Measurements from ENCODE around the gene ERFL. TPM values are rescaled to one million over a fixed set of nuclear protein-coding genes. Genes with fewer than 3 reads are reported as not detected.

ERFL gene
- total RNA-seq, result not detected

DNA sequence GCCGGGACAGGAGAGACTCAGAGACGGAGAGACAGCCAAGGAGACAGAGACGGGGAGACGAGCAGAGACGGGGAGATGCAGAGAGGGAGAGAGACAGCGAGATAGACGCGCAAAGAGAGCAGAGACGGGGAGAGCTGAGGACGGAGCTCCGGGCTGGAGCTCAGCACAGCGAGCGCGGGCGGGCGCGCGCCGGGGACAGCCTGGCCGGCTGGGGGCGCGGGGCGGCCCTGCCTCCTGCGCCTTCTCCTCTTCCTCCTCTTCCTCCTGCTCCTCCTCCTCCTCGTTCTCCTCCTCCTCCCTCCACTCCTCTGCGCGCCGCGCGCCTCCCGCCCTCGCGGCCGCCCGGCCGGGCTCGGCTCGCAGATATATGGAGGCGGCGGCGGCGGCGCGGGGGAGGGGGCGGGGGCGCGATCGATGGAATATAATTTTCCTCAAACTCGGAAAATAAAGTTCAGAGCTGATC, at the start of gene ERFL:
ERFL (minus strand) TSS at position 229 of the 463 bp plus-strand sequence. CDS start 15,530 bp downstream, outside the sequence.
- peaks cover 41% of the 10 kb centered on the region for H3K27me3 ChIP-seq
- H3K4me3 ChIP-seq, result peak within 1 kb of the TSS; percentile 48 to 61
- TF ChIP-seq, protein P1, sequence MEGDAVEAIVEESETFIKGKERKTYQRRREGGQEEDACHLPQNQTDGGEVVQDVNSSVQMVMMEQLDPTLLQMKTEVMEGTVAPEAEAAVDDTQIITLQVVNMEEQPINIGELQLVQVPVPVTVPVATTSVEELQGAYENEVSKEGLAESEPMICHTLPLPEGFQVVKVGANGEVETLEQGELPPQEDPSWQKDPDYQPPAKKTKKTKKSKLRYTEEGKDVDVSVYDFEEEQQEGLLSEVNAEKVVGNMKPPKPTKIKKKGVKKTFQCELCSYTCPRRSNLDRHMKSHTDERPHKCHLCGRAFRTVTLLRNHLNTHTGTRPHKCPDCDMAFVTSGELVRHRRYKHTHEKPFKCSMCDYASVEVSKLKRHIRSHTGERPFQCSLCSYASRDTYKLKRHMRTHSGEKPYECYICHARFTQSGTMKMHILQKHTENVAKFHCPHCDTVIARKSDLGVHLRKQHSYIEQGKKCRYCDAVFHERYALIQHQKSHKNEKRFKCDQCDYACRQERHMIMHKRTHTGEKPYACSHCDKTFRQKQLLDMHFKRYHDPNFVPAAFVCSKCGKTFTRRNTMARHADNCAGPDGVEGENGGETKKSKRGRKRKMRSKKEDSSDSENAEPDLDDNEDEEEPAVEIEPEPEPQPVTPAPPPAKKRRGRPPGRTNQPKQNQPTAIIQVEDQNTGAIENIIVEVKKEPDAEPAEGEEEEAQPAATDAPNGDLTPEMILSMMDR (IDR thresholded peaks at IDR 0.05), result no peak
- no peaks in the 10 kb centered on the region for H3K36me3 ChIP-seq
- peaks cover 0 to 11% of the 10 kb centered on the region in 2 donors for H3K4me1 ChIP-seq
- no peak for DNase-seq (ENCODE audit: low spot score in 2 of 2)
- H3K9me3 ChIP-seq, result no peaks in the 10 kb centered on the region
- intact Hi-C loops (cut with DNase I), result no loop called here
- H3K27ac ChIP-seq, result no peak within 1 kb of the TSS

DNA sequence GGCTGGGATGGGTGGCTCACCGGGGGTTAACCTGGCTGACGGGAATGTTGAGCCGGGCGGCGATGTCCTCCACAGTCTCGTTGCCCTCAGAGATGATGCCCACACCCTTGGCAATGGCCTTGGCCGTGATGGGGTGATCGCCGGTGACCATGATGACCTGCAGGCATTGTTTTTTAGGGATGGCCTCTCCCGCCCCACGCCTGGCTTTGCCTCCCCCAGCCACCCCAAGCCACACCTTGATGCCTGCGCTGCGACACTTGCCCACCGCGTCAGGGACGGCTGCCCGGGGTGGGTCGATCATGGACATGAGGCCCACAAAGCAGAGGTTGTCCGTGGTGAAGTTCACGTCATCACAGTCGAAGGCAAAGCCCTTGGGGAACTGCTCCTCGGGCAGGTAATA, 49.7 kb upstream of the ERFL start:
- intact Hi-C loops (cut with DNase I), result no loop called here
- H3K9me3 ChIP-seq, result no peaks in the 10 kb centered on the region
- no peak overlapping the region for H3K27ac ChIP-seq
- TF ChIP-seq, protein P1 (IDR thresholded peaks at IDR 0.05), result no peak
- no peak overlapping the region for H3K4me3 ChIP-seq
- no peaks in the 10 kb centered on the region for H3K27me3 ChIP-seq
- no peaks in the 10 kb centered on the region for H3K36me3 ChIP-seq
- H3K4me1 ChIP-seq, result no peaks in the 10 kb centered on the region
- DNase-seq (ENCODE audit: low spot score in 2 of 2), result no peak

DNA sequence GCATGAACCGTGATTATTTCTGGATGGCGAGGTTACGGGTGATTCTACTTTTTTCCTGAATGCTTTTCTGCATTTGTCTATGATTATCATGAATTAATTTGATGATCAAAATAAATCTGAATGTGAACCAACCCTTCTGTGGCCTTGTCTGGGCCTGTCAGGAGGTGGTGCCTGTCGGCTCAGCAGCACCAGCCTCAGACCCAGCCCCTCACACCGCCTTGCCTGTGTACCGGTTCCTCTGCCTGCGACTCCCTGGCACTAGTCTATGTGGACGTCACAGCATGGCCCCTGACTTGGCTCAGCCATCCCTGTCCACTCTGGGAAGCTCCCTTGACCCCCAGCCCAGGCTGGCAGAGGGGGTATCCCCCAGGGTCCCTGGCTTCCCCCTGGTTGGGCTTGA, 46.4 kb upstream of the ERFL start:
- H3K4me1 ChIP-seq, result no peaks in the 10 kb centered on the region
- no peak overlapping the region for H3K4me3 ChIP-seq
- no peaks in the 10 kb centered on the region for H3K36me3 ChIP-seq
- no peak overlapping the region for H3K27ac ChIP-seq
- no peaks in the 10 kb centered on the region for H3K27me3 ChIP-seq
- H3K9me3 ChIP-seq, result no peaks in the 10 kb centered on the region
- DNase-seq (ENCODE audit: low spot score in 2 of 2), result no peak
- TF ChIP-seq, protein P1 (IDR thresholded peaks at IDR 0.05), result no peak
- intact Hi-C loops (cut with DNase I), result no loop called here

- Histone ChIP-seq H3K4me1 (no peaks in the 10 kb centered on the region), H3K27me3 (no peaks in the 10 kb centered on the region), H3K9me3 (no peaks in the 10 kb centered on the region), H3K4me3 (no peak overlapping the region), H3K36me3 (no peaks in the 10 kb centered on the region), H3K27ac (no peak overlapping the region)
- intact Hi-C loops (cut with DNase I), result no loop called here
- TF ChIP-seq, protein P1 (IDR thresholded peaks at IDR 0.05), result no peak
- DNase-seq (ENCODE audit: low spot score in 2 of 2), result no peak
Measured at GRCh38 chr19:41971363-41971762, 43.1 kb upstream of the ERFL start.

GRCh38 chr19:41969772-41970458, 41.7 kb upstream of the ERFL start:
- H3K4me1 ChIP-seq, result no peaks in the 10 kb centered on the region
- no peak overlapping the region for H3K27ac ChIP-seq
- H3K36me3 ChIP-seq, result no peaks in the 10 kb centered on the region
- no peak for DNase-seq (ENCODE audit: low spot score in 2 of 2)
- TF ChIP-seq, protein P1 (IDR thresholded peaks at IDR 0.05), result no peak
- H3K27me3 ChIP-seq, result no peaks in the 10 kb centered on the region
- no peaks in the 10 kb centered on the region for H3K9me3 ChIP-seq
- intact Hi-C loops (cut with DNase I), result no loop called here
- H3K4me3 ChIP-seq, result no peak overlapping the region

All from ascending aorta (tissue), 2 donors.